Adrenal gland (tissue), 12 donors: ENCODE measurements around the gene TDRD1. TPM values are rescaled to one million over a fixed set of nuclear protein-coding genes. Genes with fewer than 3 reads are reported as not detected.

Source experiments
- DNase-seq, 7 donors: peaks; one replicate each; pipeline ENCODE4 v3.0.0-alpha.2; 2019 to 2020
- H3K27ac ChIP-seq, 5 donors: fragments of 200-600 bp; sonication (generic) in 4 of 5; 1 replicate in 3 of 5; 2 replicates in 2 of 5; pipeline versions ENCODE4 v1.5.1 to v1.8.0; 2016 to 2020; ENCODE audit warnings: mild to moderate bottlenecking in 1 of 5
- H3K27me3 ChIP-seq: fragments of 200-600 bp; 2 replicates; pipeline ENCODE4 v1.8.0; 2021
- H3K36me3 ChIP-seq, 2 donors: fragments of 200-600 bp; replicated peaks in 1 of 2; 1 replicate in 1 of 2; 2 replicates in 1 of 2; pipeline versions ENCODE4 v1.5.1 to v1.8.0; 2018 to 2022
- H3K4me1 ChIP-seq, 2 donors: fragments of 200-600 bp; replicated peaks in 1 of 2; 1 replicate in 1 of 2; 2 replicates in 1 of 2; pipeline versions ENCODE4 v1.5.1 to v1.8.0; 2018 to 2021
- H3K4me3 ChIP-seq, 4 donors: fragments of 200-600 bp; sonication (generic) in 3 of 4; one replicate each; pipeline ENCODE4 v1.5.1; 2016 to 2018
- H3K9me3 ChIP-seq, 3 donors: fragments of 200-600 bp; sonication (generic) in 1 of 3; replicated peaks in 1 of 3; 1 replicate in 2 of 3; 2 replicates in 1 of 3; pipeline versions ENCODE4 v1.5.1 to v1.8.0; 2016 to 2021
- POLR2A ChIP-seq, 2 donors: fragments of 450-650 bp; IDR thresholded peaks; one replicate each; pipeline ENCODE4 v1.6.1; 2017; ENCODE audit warnings: antibody characterized with exemption in 2 of 2, mild to moderate bottlenecking in 2 of 2, moderate library complexity in 1 of 2
- WGBS, 4 donors: extraction: QIAGEN DNeasy Blood & Tissue Kit in 2 of 4; methylation state at CpG; one replicate each; pipeline versions ENCODE4 v1.1.5 to v1.1.7; 2013 to 2017; 5-methylcytosine and 5-hydroxymethylcytosine counted together
- intact Hi-C, 2 donors: fragments of 100-400 bp; cut with DNase I; formaldehyde crosslinking; loops; one replicate each; pipeline versions ENCODE4 v1.14.1 to v1.15.0; 2022 to 2023
- microRNA counts, 2 donors: library from miRNA; unstranded; fragments of <30 nt; microRNA quantifications; one replicate each; lab custom pipeline; 2016
- polyA plus RNA-seq, 3 donors: library from polyadenylated mRNA; stranded (reverse); fragments of 200-250 nt in 2 of 3; fragments of 350-450 nt in 1 of 3; fragmentation: Illumina TruSeq in 1 of 3; extraction: RNeasy Lipid Tissue Mini Kit (QIAGEN cat#74804) in 1 of 3; gene quantifications; one replicate each; pipeline ENCODE4 v1.2.3, GENCODE V29; 2013 to 2014
- small RNA-seq, 2 donors: library from RNA; depleted of rRNA; stranded (forward); fragments of <200 nt; gene quantifications; one replicate each; pipeline ENCODE3, GENCODE V24; 2016
- total RNA-seq, 9 donors: library from RNA; depleted of rRNA in 4 of 9; stranded (reverse); fragments of >200 nt in 4 of 9; fragments of 120-200 nt in 1 of 9; fragmentation: NEBNext Ultra II Directional in 1 of 9; extraction: Animal tissue kit (Norgen Biotek cat#: 25700) in 1 of 9; gene quantifications; one replicate each; pipeline versions ENCODE4 v1.1.0 to v1.2.4, GENCODE V29; 2013 to 2023
- TF ChIP-seq, protein P1 (sequence below), 6 experiments: fragments of 450-650 bp in 4 of 6; fragments of 200-600 bp in 2 of 6; sonication (generic) in 1 of 6; IDR thresholded peaks; 1 replicate in 5 of 6; 2 replicates in 1 of 6; pipeline versions ENCODE4 v1.5.1 to v1.8.0; 2016 to 2021; ENCODE audit warnings: antibody characterized with exemption in 6 of 6, mild to moderate bottlenecking in 2 of 6, moderate library complexity in 1 of 6
- donor health status: healthy with polysubstance abuse.
- donor health status: Bipolar disorder and iron deficiency.
- donor health status: DM: yes; HTN: yes; CAD: no.
- donor health status: DM: no; HTN: no; CAD: no.
- donor health status: DM: no; HTN: no; CAD: no.
- donor health status: DM: yes; HTN: yes; CAD: no.

The TDRD1 gene
- total and polyA plus RNA-seq, 12 donors, result 0.03 to 0.72 (median 0.22) TPM; not detected in 3

DNA sequence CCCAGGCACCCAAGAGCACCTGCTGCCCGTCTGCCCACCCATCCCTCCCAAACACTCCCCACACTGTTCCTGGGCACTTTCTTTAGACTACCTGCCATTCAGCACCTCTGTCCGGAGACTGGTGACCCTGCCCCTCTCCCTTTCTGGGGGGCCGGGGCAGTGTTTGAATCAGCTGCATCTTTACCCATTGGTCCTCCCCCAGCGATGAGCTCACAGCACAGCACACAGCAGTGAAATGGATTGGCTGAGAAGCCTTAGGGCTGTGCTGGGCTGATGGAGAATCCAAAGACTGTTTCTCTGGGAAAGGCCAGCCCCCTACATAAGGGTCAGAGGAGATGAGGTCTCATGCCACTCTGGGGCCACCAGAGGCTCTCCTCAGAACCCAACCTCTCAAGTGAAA, 100.1 kb downstream of the TDRD1 start:
- no peaks in the 10 kb centered on the region for H3K4me1 ChIP-seq
- no peaks in the 10 kb centered on the region for H3K9me3 ChIP-seq
- 68 to 83% (median 76%) methylated on average over 3 to 4 of the region's 4 CpGs for WGBS, 4 donors
- no peak for TF ChIP-seq POLR2A (IDR thresholded peaks at IDR 0.05)
- TF ChIP-seq, protein P1, sequence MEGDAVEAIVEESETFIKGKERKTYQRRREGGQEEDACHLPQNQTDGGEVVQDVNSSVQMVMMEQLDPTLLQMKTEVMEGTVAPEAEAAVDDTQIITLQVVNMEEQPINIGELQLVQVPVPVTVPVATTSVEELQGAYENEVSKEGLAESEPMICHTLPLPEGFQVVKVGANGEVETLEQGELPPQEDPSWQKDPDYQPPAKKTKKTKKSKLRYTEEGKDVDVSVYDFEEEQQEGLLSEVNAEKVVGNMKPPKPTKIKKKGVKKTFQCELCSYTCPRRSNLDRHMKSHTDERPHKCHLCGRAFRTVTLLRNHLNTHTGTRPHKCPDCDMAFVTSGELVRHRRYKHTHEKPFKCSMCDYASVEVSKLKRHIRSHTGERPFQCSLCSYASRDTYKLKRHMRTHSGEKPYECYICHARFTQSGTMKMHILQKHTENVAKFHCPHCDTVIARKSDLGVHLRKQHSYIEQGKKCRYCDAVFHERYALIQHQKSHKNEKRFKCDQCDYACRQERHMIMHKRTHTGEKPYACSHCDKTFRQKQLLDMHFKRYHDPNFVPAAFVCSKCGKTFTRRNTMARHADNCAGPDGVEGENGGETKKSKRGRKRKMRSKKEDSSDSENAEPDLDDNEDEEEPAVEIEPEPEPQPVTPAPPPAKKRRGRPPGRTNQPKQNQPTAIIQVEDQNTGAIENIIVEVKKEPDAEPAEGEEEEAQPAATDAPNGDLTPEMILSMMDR (IDR thresholded peaks at IDR 0.05), result no peak
- no peaks in the 10 kb centered on the region for H3K36me3 ChIP-seq
- H3K27me3 ChIP-seq, result peaks cover 7% of the 10 kb centered on the region
- intact Hi-C loops, result no loop called here
- no peak overlapping the region for H3K4me3 ChIP-seq
- no peak overlapping the region for H3K27ac ChIP-seq
- DNase-seq, result no peak

DNA sequence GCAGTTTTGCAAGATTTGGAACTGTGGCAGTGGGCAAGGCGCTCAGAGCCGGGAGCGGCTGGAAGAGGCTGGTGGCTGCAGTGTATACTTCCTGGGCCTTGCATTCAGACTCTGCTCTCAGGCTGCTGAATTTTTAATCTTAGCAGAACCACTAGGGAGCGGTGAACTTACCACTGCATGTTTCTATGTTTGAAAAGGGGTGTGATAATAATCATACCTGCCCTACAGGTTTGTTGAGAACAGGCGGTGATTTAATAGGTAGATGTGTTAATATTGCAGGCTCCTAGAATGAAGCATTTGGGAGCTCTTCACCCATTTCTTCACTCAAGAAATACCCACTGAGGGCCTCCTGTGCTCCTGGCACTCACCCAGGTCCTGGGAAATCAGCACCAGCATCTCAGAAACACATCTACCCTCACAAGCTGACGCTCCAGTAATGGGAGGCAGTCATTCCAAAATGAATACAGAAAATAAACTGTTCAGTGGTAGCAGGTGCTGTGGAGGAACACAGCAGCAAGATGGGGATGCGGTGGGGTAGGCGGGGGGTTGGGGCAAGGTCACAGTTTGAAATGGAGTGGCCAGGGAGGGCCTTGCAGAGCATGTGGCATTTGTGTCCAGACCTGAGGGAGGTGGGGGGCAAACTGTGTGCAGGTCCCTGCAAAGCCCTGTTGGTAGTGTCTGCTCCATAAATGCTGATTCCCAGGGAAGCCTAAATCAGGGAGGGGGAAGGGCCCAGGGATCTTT, 100.9 kb downstream of the TDRD1 start:
- Histone ChIP-seq H3K27me3 (peaks cover 7% of the 10 kb centered on the region), H3K4me3 (no peak overlapping the region), H3K27ac (no peak overlapping the region), H3K36me3 (no peaks in the 10 kb centered on the region), H3K4me1 (no peaks in the 10 kb centered on the region), H3K9me3 (no peaks in the 10 kb centered on the region)
- DNase-seq, result no peak
- intact Hi-C loops, result no loop called here
- no peak for TF ChIP-seq POLR2A (IDR thresholded peaks at IDR 0.05)
- TF ChIP-seq, protein P1 (IDR thresholded peaks at IDR 0.05), result no peak
- WGBS, 4 donors, result 79 to 90% (median 85%) methylated on average over 5 to 8 of the region's 8 CpGs

DNA sequence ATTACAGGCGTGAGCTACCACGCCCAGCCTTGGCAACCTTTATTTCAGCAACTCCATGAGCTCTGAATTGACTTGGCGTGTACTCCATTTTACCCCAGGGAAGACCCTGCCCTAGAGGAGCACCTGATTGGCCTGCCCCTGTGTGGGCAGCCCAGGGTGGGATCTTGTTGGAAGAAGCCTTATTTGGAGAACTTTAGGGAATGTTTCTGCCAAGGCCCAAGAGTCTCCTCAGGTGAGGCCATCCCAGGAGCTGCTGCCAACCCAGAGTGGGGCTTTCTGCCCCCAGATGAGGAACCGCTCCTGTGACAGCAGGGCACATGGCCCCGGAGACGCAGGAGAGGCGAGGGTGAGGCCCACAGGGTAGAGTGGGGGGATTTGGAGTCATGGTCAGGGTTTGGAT, 101.9 kb downstream of the TDRD1 start:
- Histone ChIP-seq H3K4me3 (no peak overlapping the region), H3K36me3 (no peaks in the 10 kb centered on the region), H3K4me1 (no peaks in the 10 kb centered on the region), H3K27me3 (peaks cover 7% of the 10 kb centered on the region), H3K9me3 (no peaks in the 10 kb centered on the region), H3K27ac (no peak overlapping the region)
- no peak for DNase-seq
- 62 to 77% (median 70%) methylated on average over 6 to 7 of the region's 7 CpGs for WGBS, 4 donors
- intact Hi-C loops, result no loop called here
- TF ChIP-seq, protein P1 (IDR thresholded peaks at IDR 0.05), result no peak
- no peak for TF ChIP-seq POLR2A (IDR thresholded peaks at IDR 0.05)

DNA sequence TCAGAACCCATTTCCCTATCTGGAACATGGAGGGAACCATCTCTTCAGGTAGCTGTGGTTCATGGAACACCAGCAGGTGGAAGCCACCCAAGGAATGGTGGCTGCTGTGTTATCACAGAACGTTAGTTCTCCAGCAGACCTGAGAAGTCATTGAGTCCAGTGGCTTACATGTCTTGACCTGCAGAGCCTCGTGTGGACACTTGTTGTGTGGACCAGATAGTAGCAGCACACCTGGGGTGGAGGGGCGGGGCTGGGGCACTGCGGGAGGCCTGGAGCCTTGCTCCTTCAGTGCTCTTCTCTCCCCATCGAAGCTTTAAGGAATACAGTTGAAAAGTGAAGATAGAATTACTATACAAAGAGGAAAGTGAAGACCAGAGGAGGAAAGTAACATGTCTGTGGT, 102.3 kb downstream of the TDRD1 start:
- intact Hi-C loops, result no loop called here
- Histone ChIP-seq H3K27me3 (peaks cover 7% of the 10 kb centered on the region), H3K4me1 (no peaks in the 10 kb centered on the region), H3K4me3 (no peak overlapping the region), H3K36me3 (no peaks in the 10 kb centered on the region), H3K9me3 (no peaks in the 10 kb centered on the region), H3K27ac (no peak overlapping the region)
- 67 to 87% (median 77%) methylated on average over 5 of the region's 5 CpGs for WGBS, 4 donors
- TF ChIP-seq, protein P1 (IDR thresholded peaks at IDR 0.05), result no peak
- TF ChIP-seq POLR2A (IDR thresholded peaks at IDR 0.05), result no peak
- peak in 1 of 7 donors; percentile 0 for DNase-seq

MicroRNAs within 50 kb of the gene (microRNA counts, 767-probe panel; counts per million panel counts)
- microRNA hsa-miR-2110 (lab: Ali Mortazavi, UCI), result 0 counts per million in 2 donors

Small RNAs within 50 kb of the gene (small RNA-seq; reads per million reads assigned to genes)
- gene RF02277, result 0 reads per million in 2 donors

Other genes with a start within 250 kb of the TDRD1 start
- under 1 TPM in 6 of 9 donors, not detected in 3; 0.14 to 0.78 (median 0.36) TPM for gene ADRB1, start 135.5 kb upstream of the TDRD1 start, total RNA-seq
- under 1 TPM; 0.13 to 0.54 (median 0.24) TPM for gene ADRB1, start 135.5 kb upstream of the TDRD1 start, polyA plus RNA-seq
- gene CCDC186, start 5.2 kb upstream of the TDRD1 start, total RNA-seq, result 10 to 100 TPM in 7 of 9 donors, 1 to 10 TPM in 2; 6.4 to 20.1 (median 17.5) TPM
- 10 to 100 TPM in 1 of 3 donors, 1 to 10 TPM in 2; 1.9 to 16.4 (median 4.5) TPM for gene CCDC186, start 5.2 kb upstream of the TDRD1 start, polyA plus RNA-seq
- gene VWA2, start 59.9 kb downstream of the TDRD1 start, total RNA-seq, result under 1 TPM in 1 of 9 donors, not detected in 8; 0.15 TPM
- gene VWA2, start 59.9 kb downstream of the TDRD1 start, polyA plus RNA-seq, result not detected
- gene AFAP1L2, start 225.1 kb downstream of the TDRD1 start, total RNA-seq, result 1 to 10 TPM; 1.7 to 9.4 (median 4.8) TPM
- 1 to 10 TPM; 1.4 to 3.2 (median 2.5) TPM for gene AFAP1L2, start 225.1 kb downstream of the TDRD1 start, polyA plus RNA-seq